GM19463 (cell line): ENCODE results near the gene CYP39A1.

ENCODE experiments used
- ATAC-seq: cut with Tn5 transposase; IDR thresholded peaks from one replicate; pipeline ENCODE4 v1.9.1; 2021; ENCODE audit warnings: mild to moderate bottlenecking, moderate library complexity; ENCODE audit not compliant: unreplicated experiment

CYP39A1 gene

DNA sequence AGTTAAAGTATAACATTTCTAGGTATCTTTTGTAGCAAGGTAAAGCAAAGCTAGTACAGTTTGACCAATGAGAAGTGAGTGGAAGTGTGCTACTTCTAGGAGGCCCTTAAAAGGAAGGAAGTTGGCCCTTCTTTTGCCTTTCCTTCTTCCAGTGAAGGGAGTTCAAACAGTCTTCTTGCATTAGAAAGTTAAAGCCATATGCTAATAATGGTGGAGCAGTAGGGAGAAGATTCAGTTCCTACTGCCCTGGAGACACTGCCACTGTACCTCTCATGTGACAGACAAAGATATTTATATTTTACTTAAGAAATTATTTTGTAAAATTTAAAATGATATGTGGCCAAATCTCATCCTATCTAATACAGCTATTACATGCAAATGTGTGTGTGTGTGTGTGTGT, 135.4 kb downstream of the CYP39A1 start:
- no peak for ATAC-seq

GRCh38 chr6:46513533-46513932, 139.1 kb downstream of the CYP39A1 start:
- no peak for ATAC-seq

- no peak for ATAC-seq
Observed at GRCh38 chr6:46511320-46511719, 141.3 kb downstream of the CYP39A1 start.

GRCh38 chr6:46510651-46511050, 142.0 kb downstream of the CYP39A1 start:
- ATAC-seq = no peak

DNA sequence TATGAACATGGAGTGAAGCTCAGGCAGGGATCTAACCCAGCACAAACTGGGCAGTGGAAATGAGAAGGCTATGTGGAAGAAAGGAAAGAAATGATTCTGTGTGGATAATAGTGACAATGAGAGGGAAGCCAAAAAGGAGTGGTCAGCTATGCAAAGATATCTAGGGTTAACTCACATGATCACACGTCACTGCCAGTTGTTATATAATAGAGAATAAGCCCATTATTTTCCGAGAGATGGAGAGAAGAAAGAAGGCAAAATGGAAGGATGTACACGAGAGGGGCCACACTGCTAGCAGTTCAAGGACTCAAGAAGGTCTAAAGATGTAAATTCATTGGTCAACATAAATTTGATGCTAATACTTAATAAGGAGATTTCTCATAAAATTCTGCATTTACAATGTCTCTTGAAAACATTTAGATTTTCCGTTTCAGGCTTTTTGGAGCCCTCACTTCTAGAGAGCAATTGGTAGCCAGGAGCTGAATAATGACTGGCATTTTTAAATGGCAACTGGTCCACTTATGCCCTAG, 142.6 kb downstream of the CYP39A1 start:
- ATAC-seq = no peak

DNA sequence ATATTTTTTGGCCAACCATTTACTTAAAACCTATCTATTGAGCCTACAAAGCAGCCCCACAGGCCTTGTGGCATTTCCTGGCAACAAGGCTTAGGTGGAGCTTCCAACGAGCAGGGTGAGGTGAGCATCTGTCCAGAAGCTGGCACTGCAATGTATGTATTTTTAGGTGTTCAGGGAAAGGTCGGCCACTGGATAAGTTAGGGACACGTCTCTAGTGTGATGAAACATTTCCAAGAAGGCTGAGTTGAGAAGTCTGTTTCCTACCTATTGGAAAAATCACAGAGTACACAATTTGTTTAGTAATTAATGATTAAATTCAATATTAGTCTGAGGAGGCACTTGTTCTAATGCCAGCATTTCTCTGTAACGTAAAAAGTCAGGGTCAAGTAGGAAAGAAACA, 143.6 kb downstream of the CYP39A1 start:
- no peak for ATAC-seq

DNA sequence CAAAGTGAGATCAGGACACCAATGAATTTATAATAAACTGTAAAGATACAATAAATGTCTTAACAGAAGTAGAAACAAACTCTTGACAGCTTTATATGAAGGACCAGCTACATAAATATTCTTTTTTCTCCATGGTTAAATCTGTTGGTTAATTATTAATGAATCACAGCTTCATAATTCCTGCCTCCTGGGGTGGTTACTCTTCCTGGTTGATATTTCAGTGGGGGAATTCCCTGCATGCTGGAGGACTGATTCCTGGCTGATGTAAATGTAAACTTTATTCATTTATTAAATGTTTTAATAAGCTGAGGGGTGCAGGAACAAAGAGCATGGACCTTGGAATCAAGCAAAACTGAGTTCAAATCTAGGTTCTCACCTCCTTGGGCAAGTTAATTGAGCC, 145.2 kb downstream of the CYP39A1 start:
- ATAC-seq = no peak

GRCh38 chr6:46505693-46506512, 146.7 kb downstream of the CYP39A1 start:
- ATAC-seq = no peak

DNA sequence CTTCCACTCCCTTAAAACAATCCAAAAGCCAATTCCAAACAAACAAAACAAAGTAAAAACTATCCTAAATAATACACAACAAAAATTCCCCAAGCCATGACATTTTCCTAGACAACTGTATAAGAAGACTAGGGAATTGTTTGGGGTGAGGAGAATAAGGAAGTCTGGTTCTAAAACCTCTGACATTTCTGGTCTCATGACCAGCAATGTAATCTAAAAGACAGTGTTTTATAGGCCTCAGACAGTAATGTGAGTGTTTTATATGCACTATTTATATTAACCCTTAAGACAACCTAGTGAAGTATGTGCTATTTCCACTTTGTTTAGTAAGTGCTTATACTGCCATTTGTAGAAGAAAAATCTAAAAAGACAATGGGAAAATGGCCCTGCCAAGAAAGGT, 148.4 kb downstream of the CYP39A1 start:
- ATAC-seq = no peak

- ATAC-seq = no peak
Observed at GRCh38 chr6:46502486-46503119, 150.0 kb downstream of the CYP39A1 start.

DNA sequence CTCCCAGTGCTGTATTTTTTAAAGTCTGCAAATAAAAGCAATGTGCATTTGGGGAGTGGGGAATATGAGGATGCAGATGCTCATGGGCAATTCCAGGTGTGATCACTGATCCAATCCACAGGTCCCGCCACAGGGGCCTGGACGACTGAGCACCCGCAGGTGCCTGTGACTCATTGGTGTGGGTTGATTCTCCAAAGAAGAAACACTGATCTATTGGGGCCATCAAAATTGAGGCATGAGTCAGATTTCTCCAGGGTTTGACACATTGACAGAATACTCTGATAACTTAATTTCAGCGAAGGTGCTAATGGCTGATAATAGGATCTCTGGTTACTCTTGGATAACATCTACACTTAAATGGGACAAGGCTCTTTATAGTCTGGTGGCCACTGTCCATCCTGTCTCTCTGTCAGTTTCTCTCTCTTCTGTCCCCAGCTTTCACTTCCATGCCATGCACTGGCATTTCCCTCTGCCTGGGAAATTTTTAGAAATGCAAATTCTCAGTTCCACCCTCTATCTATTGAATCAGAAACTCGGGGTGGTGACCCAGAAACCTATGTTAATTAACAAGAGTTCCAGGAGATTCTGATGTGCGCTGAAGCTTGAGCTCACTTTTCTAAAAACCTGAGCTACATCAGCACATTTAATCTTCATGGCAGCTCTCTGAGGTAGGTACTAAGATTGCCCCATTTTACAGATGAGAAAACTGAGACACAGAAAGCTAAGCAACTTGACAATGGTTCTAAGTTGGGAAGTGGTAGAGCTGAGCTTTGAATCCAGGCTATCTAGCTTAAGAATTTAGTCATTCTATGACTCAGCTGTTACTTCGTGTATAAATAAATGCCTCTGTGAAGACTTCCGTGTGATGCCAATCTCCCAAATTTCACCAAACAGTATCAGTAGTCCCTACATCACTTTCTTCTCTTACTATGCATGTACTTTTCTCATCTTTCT, 151.2 kb downstream of the CYP39A1 start:
- no peak for ATAC-seq

DNA sequence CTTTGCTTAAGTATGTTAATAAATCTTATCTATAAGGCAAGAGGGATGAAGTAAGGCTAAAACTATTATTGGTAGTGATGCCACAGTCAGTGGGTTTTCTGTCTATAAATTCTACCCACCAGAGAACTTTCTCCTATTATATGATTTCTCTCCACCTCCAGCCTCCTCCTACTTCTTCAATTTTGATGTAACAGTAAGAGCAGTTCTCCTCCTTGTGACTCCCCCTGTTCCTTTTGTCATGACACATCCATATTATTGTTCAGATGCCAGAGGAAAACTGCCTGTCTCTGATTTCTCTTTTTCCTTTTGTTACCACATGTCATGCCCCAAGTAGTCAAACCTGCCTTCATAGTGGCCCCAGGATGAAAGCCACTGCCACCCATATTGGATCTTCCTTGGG, 152.2 kb downstream of the CYP39A1 start:
- ATAC-seq = no peak
